Panc1 (cell line): ENCODE results near the gene SLC2A6. TPM values are rescaled to one million over a fixed set of nuclear protein-coding genes. Genes with fewer than 3 reads are reported as not detected.

Source experiments
- ATAC-seq: fragments of 200-7000 bp; cut with Tn5 transposase; 2 replicates; pipeline ENCODE4 v1.9.1; 2020; ENCODE audit warnings: mild to moderate bottlenecking, moderate library complexity
- BruUV-seq: library from RNA; stranded (reverse); fragments of 400-500 nt; replicated peaks from 2 replicates; lab custom pipeline; 2021; lab: Mats Ljungman, UMichigan
- CTCF ChIA-PET: fragments of 300-600 bp; sonication (Branson Sonifier 250); formaldehyde crosslinking; loops from one replicate; lab custom pipeline; 2022; ENCODE audit warnings: antibody characterized with exemption; lab: Charles Lee
- POLR2A ChIA-PET: fragments of 300-600 bp; sonication (Branson Sonifier 250); formaldehyde crosslinking; loops from one replicate; lab custom pipeline; 2022; ENCODE audit warnings: antibody characterized with exemption; lab: Charles Lee
- DNase-seq: peaks from one replicate; pipeline ENCODE4 v3.0.0-alpha.2; 2010; ENCODE audit warnings: low read depth, low spot score
- H3K27ac ChIP-seq: 2 replicates; pipeline ENCODE4 v1.5.1; 2011; ENCODE audit warnings: mild to moderate bottlenecking, low read length, inconsistent platforms
- H3K27me3 ChIP-seq: fragments of 200-500 bp; sonication (Bioruptor generic); 2 replicates; pipeline ENCODE4 v1.6.0; 2014; ENCODE audit warnings: low read length, inconsistent platforms; ENCODE audit not compliant: control insufficient read depth, insufficient read depth
- H3K36me3 ChIP-seq: fragments of 200-500 bp; sonication (Bioruptor generic); 2 replicates; pipeline ENCODE4 v1.5.1; 2014; ENCODE audit warnings: inconsistent platforms, mild to moderate bottlenecking, low read length, moderate library complexity; ENCODE audit not compliant: control insufficient read depth, insufficient read depth
- H3K4me1 ChIP-seq: 2 replicates; pipeline ENCODE4 v1.5.1; 2011; ENCODE audit warnings: inconsistent platforms, mild to moderate bottlenecking, low read length, moderate library complexity; ENCODE audit not compliant: control insufficient read depth, insufficient read depth
- H3K4me3 ChIP-seq, 2 experiments: 2 replicates each; pipeline ENCODE4 v1.5.1; 2011 to 2012; ENCODE audit warnings: low read depth in 2 of 2, low read length in 2 of 2, mild to moderate bottlenecking in 2 of 2, inconsistent platforms in 1 of 2, moderate library complexity in 1 of 2
- H3K9me3 ChIP-seq: fragments of 200-500 bp; sonication (Bioruptor generic); 2 replicates; pipeline ENCODE4 v1.5.1; 2014; ENCODE audit warnings: low read depth, mild to moderate bottlenecking, inconsistent platforms, low read length, moderate library complexity; ENCODE audit not compliant: control insufficient read depth, insufficient read depth
- CTCF ChIP-seq: fragments of 450-650 bp; IDR thresholded peaks from 2 replicates; pipeline ENCODE4 v1.5.1; 2017; ENCODE audit warnings: mild to moderate bottlenecking
- POLR2AphosphoS5 ChIP-seq: IDR thresholded peaks from 2 replicates; pipeline ENCODE4 v1.6.1; 2012; ENCODE audit warnings: mild to moderate bottlenecking, low read depth, low read length, moderate library complexity
- REST ChIP-seq, 2 experiments: IDR thresholded peaks; 2 replicates each; pipeline ENCODE4 v1.6.1; 2011 to 2012; ENCODE audit warnings: low read depth in 2 of 2, control low read depth in 1 of 2, low read length in 1 of 2, mild to moderate bottlenecking in 1 of 2, moderate library complexity in 1 of 2; ENCODE audit not compliant: insufficient read depth in 1 of 2
- SIN3A ChIP-seq: IDR thresholded peaks from 2 replicates; pipeline ENCODE4 v1.6.1; 2012; ENCODE audit warnings: low read depth, mild to moderate bottlenecking, low read length, moderate library complexity, borderline replicate concordance; ENCODE audit not compliant: insufficient read depth
- TCF7L2 ChIP-seq: IDR thresholded peaks from 2 replicates; pipeline ENCODE4 v1.6.1; 2011; ENCODE audit warnings: mild to moderate bottlenecking, low read depth, low read length, inconsistent platforms
- in situ Hi-C: cut with HindIII; loops from 2 replicates; pipeline ENCODE4 v1.10.0; 2016; ENCODE audit warnings: low sequenced_read_pairs, low pct_unique_long_range_greater_than_20kb
- intact Hi-C: fragments of 100-400 bp; cut with micrococcal nuclease; formaldehyde crosslinking; loops from one replicate; pipeline ENCODE4 v1.10.0; 2022; ENCODE audit not compliant: unreplicated experiment
- total RNA-seq: library from RNA; stranded (reverse); gene quantifications from one replicate; pipeline ENCODE4 v1.2.1, GENCODE V29; 2021; ENCODE audit not compliant: unreplicated experiment

SLC2A6 gene
- total RNA-seq, 1 experiment from 2014 or later: 48.2 TPM

- BruUV-seq: no TSS peak
- H3K4me3 ChIP-seq: no peak overlapping the region
- H3K36me3 ChIP-seq: no peaks in the 10 kb centered on the region; the same call in 1 of the 2 replicates
- ATAC-seq (no peak), DNase-seq (no peak)
- no peaks in the 10 kb centered on the region for H3K27me3 ChIP-seq
- POLR2A ChIA-PET: no interaction called here
- CTCF ChIA-PET: no interaction called here
- H3K9me3 ChIP-seq: no peaks in the 10 kb centered on the region
- intact Hi-C loops: no loop called here
- H3K27ac ChIP-seq: no peak overlapping the region
- peaks cover 5% of the 10 kb centered on the region for H3K4me1 ChIP-seq
- in situ Hi-C loops: no loop called here
- TF ChIP-seq REST (IDR thresholded peaks at IDR 0.05; ENCODE audit: insufficient read depth in 1 of 2, low read depth in 2 of 2, low read length in 1 of 2) (no peak), POLR2AphosphoS5 (no peak), TCF7L2 (no peak), CTCF (no peak), SIN3A (no peak)
Measured at GRCh38 chr9:133474215-133474614, 4.7 kb downstream of the SLC2A6 start.

- no TSS peak for BruUV-seq
- ChIA-PET CTCF (no interaction called here), POLR2A (no interaction called here)
- no peaks in the 10 kb centered on the region for H3K9me3 ChIP-seq
- DNase-seq (no peak), ATAC-seq (no peak)
- TF ChIP-seq CTCF: no peak
- TF ChIP-seq SIN3A: no peak
- TF ChIP-seq REST (IDR thresholded peaks at IDR 0.05; ENCODE audit: insufficient read depth in 1 of 2, low read depth in 2 of 2, low read length in 1 of 2): no peak
- TF ChIP-seq TCF7L2: no peak
- no peak for TF ChIP-seq POLR2AphosphoS5
- peaks cover 5% of the 10 kb centered on the region for H3K4me1 ChIP-seq
- no peak overlapping the region for H3K4me3 ChIP-seq
- in situ Hi-C loops (no loop called here), intact Hi-C loops (no loop called here)
- H3K36me3 ChIP-seq: no peaks in the 10 kb centered on the region; the same call in 1 of the 2 replicates
- H3K27me3 ChIP-seq: no peaks in the 10 kb centered on the region
- H3K27ac ChIP-seq: no peak overlapping the region
Measured at GRCh38 chr9:133473743-133474142, 5.2 kb downstream of the SLC2A6 start.
